ENCODE data around the gene ABHD16A. TPM values are rescaled to one million over a fixed set of nuclear protein-coding genes. Genes with fewer than 3 reads are reported as not detected.
A peak's percentile ranks its signal among the peaks of the same experiment; 100 is the strongest.

Gene ABHD16A
- total and polyA plus RNA-seq, 2 of the 13 experiments (the other 11 are each of a cell fraction or from before 2014, with no cell fraction given): 43.5 to 45.4 TPM

GRCh38 chr6:31659649-31660380 lies 43.3 kb downstream of the ABHD16A start (continued):
- TF ChIP-seq RCOR2 (CRISPR knock-in tag; IDR thresholded peaks at IDR 0.05): no peak
- TF ChIP-seq ZNF770 (CRISPR knock-in tag; IDR thresholded peaks at IDR 0.05): no peak
- no peak for TF ChIP-seq KDM5A (IDR thresholded peaks at IDR 0.05; ENCODE audit: borderline replicate concordance, low read length)
- TF ChIP-seq PHF21A (CRISPR knock-in tag; IDR thresholded peaks at IDR 0.05): no peak
- TF ChIP-seq SATB2 (CRISPR knock-in tag; IDR thresholded peaks at IDR 0.05): no peak
- no peak for TF ChIP-seq CBX1 (IDR thresholded peaks at IDR 0.05; ENCODE audit: low read depth)
- TF ChIP-seq ASH2L (IDR thresholded peaks at IDR 0.05; ENCODE audit: insufficient read length, low read depth, low read length): no peak
- TF ChIP-seq ZFP36 (IDR thresholded peaks at IDR 0.05; ENCODE audit: borderline replicate concordance, low read depth, low read length, partially characterized antibody): no peak
- no peak for TF ChIP-seq ZBED4 (CRISPR knock-in tag; IDR thresholded peaks at IDR 0.05; ENCODE audit: borderline replicate concordance)
- TF ChIP-seq MTA1 (CRISPR knock-in tag; IDR thresholded peaks at IDR 0.05; ENCODE audit: borderline replicate concordance): no peak
- TF ChIP-seq ZFP90 (CRISPR knock-in tag; IDR thresholded peaks at IDR 0.05; ENCODE audit: borderline replicate concordance): 0 out of 2 replicates have a peak, but pooled peaks have one; percentile 10
- TF ChIP-seq, protein P1, sequence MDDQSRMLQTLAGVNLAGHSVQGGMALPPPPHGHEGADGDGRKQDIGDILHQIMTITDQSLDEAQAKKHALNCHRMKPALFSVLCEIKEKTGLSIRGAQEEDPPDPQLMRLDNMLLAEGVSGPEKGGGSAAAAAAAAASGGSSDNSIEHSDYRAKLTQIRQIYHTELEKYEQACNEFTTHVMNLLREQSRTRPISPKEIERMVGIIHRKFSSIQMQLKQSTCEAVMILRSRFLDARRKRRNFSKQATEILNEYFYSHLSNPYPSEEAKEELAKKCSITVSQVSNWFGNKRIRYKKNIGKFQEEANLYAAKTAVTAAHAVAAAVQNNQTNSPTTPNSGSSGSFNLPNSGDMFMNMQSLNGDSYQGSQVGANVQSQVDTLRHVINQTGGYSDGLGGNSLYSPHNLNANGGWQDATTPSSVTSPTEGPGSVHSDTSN (CRISPR knock-in tag; IDR thresholded peaks at IDR 0.05; ENCODE audit: borderline replicate concordance): no peak
- TF ChIP-seq DZIP1 (CRISPR knock-in tag; IDR thresholded peaks at IDR 0.05): no peak
- no peak for TF ChIP-seq ZNF557 (CRISPR knock-in tag; IDR thresholded peaks at IDR 0.05)
- TF ChIP-seq CBX2 (IDR thresholded peaks at IDR 0.05; ENCODE audit: low read depth, low read length): no peak
- TF ChIP-seq CBX2 (CRISPR knock-in tag; IDR thresholded peaks at IDR 0.05; ENCODE audit: low read depth): no peak
- 0 out of 2 replicates have a peak, but pooled peaks have one; percentile 2 for TF ChIP-seq GZF1 (CRISPR knock-in tag; IDR thresholded peaks at IDR 0.05)
- no peak for TF ChIP-seq ZNF7 (CRISPR knock-in tag; IDR thresholded peaks at IDR 0.05)
- no peak for TF ChIP-seq CREM (IDR thresholded peaks at IDR 0.05)
- TF ChIP-seq CREM (CRISPR knock-in tag; IDR thresholded peaks at IDR 0.05): no peak
- TF ChIP-seq XBP1 (CRISPR knock-in tag; IDR thresholded peaks at IDR 0.05): no peak
